Nephron (organoid): ENCODE results near the gene PDCD1LG2.
A peak's percentile ranks its signal among the peaks of the same experiment; 100 is the strongest.

Source experiments
- H3K27ac Mint-ChIP-seq, 3 experiments: 2 replicates each; pipeline ENCODE4 v1.8.0; 2020; ENCODE audit warnings: mixed read lengths in 3 of 3, mild to moderate bottlenecking in 2 of 3, moderate library complexity in 1 of 3
- H3K27me3 Mint-ChIP-seq: 2 replicates; pipeline ENCODE4 v1.8.0; 2021; ENCODE audit warnings: low read depth, mild to moderate bottlenecking, moderate library complexity, mixed read lengths
- H3K36me3 Mint-ChIP-seq: 2 replicates; pipeline ENCODE4 v1.8.0; 2020; ENCODE audit warnings: low read depth, mixed read lengths
- H3K4me1 Mint-ChIP-seq: 2 replicates; pipeline ENCODE4 v1.8.0; 2020; ENCODE audit warnings: mixed read lengths
- H3K4me3 Mint-ChIP-seq, 3 experiments: 2 replicates each; pipeline ENCODE4 v1.8.0; 2020; ENCODE audit warnings: mild to moderate bottlenecking in 3 of 3, mixed read lengths in 3 of 3, moderate library complexity in 2 of 3
- H3K9me3 Mint-ChIP-seq: 2 replicates; pipeline ENCODE4 v1.8.0; 2020; ENCODE audit warnings: mixed read lengths
- CTCF ChIP-seq, 3 experiments: fragments of 200-600 bp; sonication (generic); IDR thresholded peaks; one replicate each; pipeline ENCODE4 v1.5.0; 2021; ENCODE audit warnings: antibody characterized with exemption in 3 of 3; ENCODE audit not compliant: unreplicated experiment in 3 of 3

Gene PDCD1LG2

GRCh38 chr9:5556101-5556705 is 45.9 kb downstream of the PDCD1LG2 start:
- Mint-ChIP-seq H3K4me1 (peaks cover 40% of the 10 kb centered on the region), H3K9me3 (no peaks in the 10 kb centered on the region), H3K36me3 (no peaks in the 10 kb centered on the region), H3K4me3 (no peak overlapping the region), H3K27me3 (no peaks in the 10 kb centered on the region), H3K27ac (peak overlapping the region in 1 of 3 experiments; percentile 89)
- TF ChIP-seq CTCF (IDR thresholded peaks at IDR 0.05; ENCODE audit: unreplicated experiment in 3 of 3), result no peak

DNA sequence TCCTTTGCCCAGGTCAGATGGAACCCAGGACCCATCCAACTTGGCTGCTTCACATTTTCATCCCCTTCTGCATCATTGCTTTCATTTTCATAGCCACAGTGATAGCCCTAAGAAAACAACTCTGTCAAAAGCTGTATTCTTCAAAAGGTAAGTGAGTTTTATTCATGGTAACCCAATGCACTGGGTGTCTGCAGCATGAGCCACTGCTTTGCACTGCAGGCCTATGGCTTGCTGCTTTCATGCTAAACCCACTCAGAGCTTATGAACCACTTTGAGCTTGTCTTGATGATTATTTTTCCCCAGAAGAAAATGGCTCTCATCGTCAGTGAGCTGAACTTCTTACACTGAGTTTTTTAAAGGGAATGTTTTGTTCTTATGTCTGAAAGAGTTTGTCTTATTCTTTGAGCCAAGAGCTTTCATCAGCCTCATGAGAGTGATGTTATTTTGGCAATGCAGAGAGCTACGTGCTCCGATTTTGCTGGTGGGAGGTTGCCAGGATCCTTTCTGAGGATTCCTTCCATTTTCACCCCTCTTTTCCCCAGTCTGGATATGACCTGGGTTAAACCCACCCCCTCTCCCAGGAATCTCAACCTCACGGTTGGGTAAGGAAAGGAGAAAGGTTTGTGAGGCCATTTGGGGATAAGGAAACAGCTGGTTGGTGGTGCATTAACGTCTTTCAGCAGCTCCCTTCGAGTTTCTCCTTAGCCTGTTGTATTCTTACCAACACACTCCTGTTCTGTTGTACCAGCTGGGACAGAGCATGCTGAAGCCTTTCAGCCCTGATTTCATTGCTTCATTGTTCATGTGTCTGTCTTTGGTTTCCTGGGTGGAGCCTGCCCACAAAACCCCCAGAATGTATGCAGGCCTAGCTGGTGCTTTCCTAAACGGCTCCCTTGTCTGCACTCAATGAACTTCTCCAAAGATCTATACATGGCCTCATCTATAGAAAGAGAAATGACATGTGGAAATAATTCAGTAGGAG is 47.6 kb downstream of the PDCD1LG2 start:
- Mint-ChIP-seq H3K4me3 (no peak overlapping the region), H3K27ac (peak overlapping the region; percentile 81 to 95 (median 89)), H3K27me3 (no peaks in the 10 kb centered on the region), H3K36me3 (no peaks in the 10 kb centered on the region), H3K9me3 (no peaks in the 10 kb centered on the region), H3K4me1 (peaks cover 35% of the 10 kb centered on the region)
- no peak for TF ChIP-seq CTCF (IDR thresholded peaks at IDR 0.05; ENCODE audit: unreplicated experiment in 3 of 3)

DNA sequence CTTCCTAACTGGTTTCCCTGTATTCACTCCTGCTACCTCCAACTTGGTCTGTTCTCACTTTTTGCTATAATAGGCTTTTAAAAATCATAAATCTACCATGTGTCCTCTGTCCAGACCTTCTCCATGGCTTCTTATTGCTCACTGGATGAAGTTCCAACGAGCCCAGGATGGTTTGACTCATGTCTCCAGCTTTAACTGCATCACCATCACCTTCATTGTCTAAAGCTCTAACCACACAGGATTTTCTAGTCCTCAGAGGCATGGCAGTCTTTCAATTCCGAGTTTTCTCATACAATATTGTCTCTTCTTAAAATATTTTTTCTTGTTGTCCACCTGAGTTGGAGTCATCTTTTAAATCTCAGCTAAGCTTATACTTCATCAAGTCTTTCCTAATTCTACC is 49.3 kb downstream of the PDCD1LG2 start:
- Mint-ChIP-seq H3K27me3 (no peaks in the 10 kb centered on the region), H3K9me3 (no peaks in the 10 kb centered on the region), H3K4me1 (peaks cover 30% of the 10 kb centered on the region), H3K27ac (no peak overlapping the region), H3K4me3 (no peak overlapping the region), H3K36me3 (no peaks in the 10 kb centered on the region)
- TF ChIP-seq CTCF (IDR thresholded peaks at IDR 0.05; ENCODE audit: unreplicated experiment in 3 of 3), result no peak

GRCh38 chr9:5560443-5561100 is 50.2 kb downstream of the PDCD1LG2 start:
- Mint-ChIP-seq H3K4me3 (no peak overlapping the region), H3K9me3 (no peaks in the 10 kb centered on the region), H3K36me3 (no peaks in the 10 kb centered on the region), H3K27ac (no peak overlapping the region), H3K4me1 (peaks cover 30% of the 10 kb centered on the region), H3K27me3 (no peaks in the 10 kb centered on the region)
- no peak for TF ChIP-seq CTCF (IDR thresholded peaks at IDR 0.05; ENCODE audit: unreplicated experiment in 3 of 3)

DNA sequence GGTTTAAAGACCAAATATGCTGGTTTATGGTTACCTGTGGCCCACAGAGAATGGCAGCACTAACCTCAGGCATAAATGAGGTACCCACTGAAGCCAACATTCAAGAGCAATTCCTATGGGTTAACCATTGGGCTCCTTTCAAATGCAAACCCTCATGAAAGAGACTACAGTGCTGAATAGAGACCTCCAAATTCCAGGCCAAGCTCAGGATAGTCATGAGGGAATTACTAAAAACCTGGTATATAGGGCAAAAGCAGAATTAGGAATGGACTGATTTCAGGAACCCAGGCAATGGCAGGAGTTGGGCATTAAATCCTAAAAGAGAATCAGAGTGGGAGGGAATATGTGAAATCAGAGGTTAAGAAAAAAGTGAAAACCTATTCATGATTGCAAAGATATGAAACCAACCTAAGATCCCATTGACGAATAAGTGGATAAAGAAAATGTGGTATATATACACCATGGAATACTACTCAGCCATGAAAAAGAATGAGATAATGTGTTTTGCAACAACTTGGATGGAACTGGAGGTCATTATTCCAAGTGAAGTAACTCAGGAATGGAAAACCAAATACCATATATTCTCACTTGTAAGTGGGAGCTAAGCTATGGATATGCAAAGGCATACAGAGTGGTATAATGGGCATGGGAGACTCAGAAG is 51.6 kb downstream of the PDCD1LG2 start:
- Mint-ChIP-seq H3K36me3 (no peaks in the 10 kb centered on the region), H3K27ac (peak overlapping the region in 1 of 3 experiments; percentile 79), H3K9me3 (no peaks in the 10 kb centered on the region), H3K27me3 (no peaks in the 10 kb centered on the region), H3K4me3 (no peak overlapping the region), H3K4me1 (peaks cover 27% of the 10 kb centered on the region)
- no peak for TF ChIP-seq CTCF (IDR thresholded peaks at IDR 0.05; ENCODE audit: unreplicated experiment in 3 of 3)
